Duodenal mucosa (tissue), 2 donors: ENCODE results near the gene PRR11.

Experiments
- H3K27ac ChIP-seq: one replicate; pipeline ENCODE4 v1.7.0; 2013; ENCODE audit warnings: low read depth, low read length
- H3K27me3 ChIP-seq, 2 donors: one replicate each; pipeline ENCODE4 v1.7.0; 2013; ENCODE audit warnings: low read length in 2 of 2, control low read depth in 1 of 2; ENCODE audit not compliant: insufficient read depth in 2 of 2, control insufficient read depth in 1 of 2
- H3K36me3 ChIP-seq, 2 donors: one replicate each; pipeline ENCODE4 v1.7.0; 2013; ENCODE audit warnings: low read length in 2 of 2, control low read depth in 1 of 2; ENCODE audit not compliant: insufficient read depth in 2 of 2, control insufficient read depth in 1 of 2
- H3K4me1 ChIP-seq, 2 donors: one replicate each; pipeline ENCODE4 v1.7.0; 2013; ENCODE audit warnings: low read length in 2 of 2, control low read depth in 1 of 2; ENCODE audit not compliant: insufficient read depth in 2 of 2, control insufficient read depth in 1 of 2
- H3K4me3 ChIP-seq, 2 donors: one replicate each; pipeline ENCODE4 v1.7.0; 2013; ENCODE audit warnings: low read length in 2 of 2, low read depth in 1 of 2
- H3K9ac ChIP-seq, 2 donors: one replicate each; pipeline ENCODE4 v1.7.0; 2013; ENCODE audit warnings: low read length in 2 of 2, low read depth in 1 of 2
- H3K9me3 ChIP-seq, 2 donors: one replicate each; pipeline ENCODE4 v1.7.0; 2013; ENCODE audit warnings: low read length in 2 of 2, control low read depth in 1 of 2; ENCODE audit not compliant: control insufficient read depth in 1 of 2

The PRR11 gene

DNA sequence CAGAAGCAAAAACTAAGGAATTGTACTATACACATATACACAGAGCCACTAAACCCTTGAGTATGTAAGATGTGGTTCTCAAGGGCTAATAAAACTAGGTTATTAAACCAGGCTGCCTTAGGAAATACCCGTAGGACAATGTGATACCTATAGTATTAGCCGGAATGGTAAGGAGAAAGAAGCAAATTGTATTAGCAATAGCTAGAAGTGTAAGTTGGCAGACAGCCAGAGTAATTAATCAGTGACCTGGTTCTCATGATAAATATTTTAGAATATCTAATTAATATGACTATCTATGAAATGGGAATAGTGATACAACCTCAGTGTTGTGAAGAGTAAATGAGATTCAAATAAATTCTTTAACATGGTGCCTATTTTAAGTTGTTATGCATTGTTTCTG is 83.4 kb downstream of the PRR11 start:
- H3K4me1 ChIP-seq, result peaks cover 0 to 5% of the 10 kb centered on the region in 2 donors
- H3K27ac ChIP-seq, result no peak overlapping the region

DNA sequence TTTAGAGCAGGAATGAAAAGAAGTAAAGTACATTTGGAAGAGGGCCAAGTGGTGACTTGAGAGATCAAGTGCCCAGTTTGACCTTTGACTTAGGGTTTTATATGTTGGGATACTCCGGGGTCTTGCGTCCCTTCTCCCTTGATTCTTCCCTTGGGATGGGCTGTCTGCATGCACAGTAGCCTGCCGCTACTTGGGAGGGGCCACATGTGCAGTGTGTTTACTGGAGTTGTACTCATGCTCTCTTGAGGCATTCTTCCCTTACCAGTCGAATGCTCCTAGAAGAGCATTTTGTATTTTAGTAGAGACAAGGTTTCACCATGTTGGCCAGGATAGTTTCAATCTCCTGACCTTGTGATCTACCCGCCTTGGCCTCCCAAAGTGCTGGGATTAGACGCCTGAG is 88.5 kb downstream of the PRR11 start:
- Histone ChIP-seq H3K4me1 (no peaks in the 10 kb centered on the region), H3K4me3 (no peak overlapping the region), H3K27ac (no peak overlapping the region), H3K27me3 (no peaks in the 10 kb centered on the region), H3K36me3 (peaks cover 0 to 4% of the 10 kb centered on the region in 2 donors), H3K9me3 (no peaks in the 10 kb centered on the region), H3K9ac (no peak overlapping the region)

More for the DNA sequence above, 83.4 kb downstream of the PRR11 start:
- H3K4me3 ChIP-seq, result no peak overlapping the region
- no peak overlapping the region for H3K9ac ChIP-seq
- H3K9me3 ChIP-seq, result no peaks in the 10 kb centered on the region
- no peaks in the 10 kb centered on the region for H3K27me3 ChIP-seq
- H3K36me3 ChIP-seq, result no peaks in the 10 kb centered on the region
